ENCODE results near the gene PROCA1.

Gene PROCA1

GRCh38 chr17:28711723-28712031 is at the start of gene PROCA1:
TSS of gene PROCA1 (minus strand) at chr17:28711888. CDS start at chr17:28711660, 228 bp downstream.
- peaks cover 25% of the 10 kb centered on the region for H3K4me1 ChIP-seq
- peak in 1 of 2 experiments; percentile 20 for DNase-seq (ENCODE audit: low spot score in 2 of 2)
- H3K36me3 ChIP-seq (replicated peaks), result no peaks in the 10 kb centered on the region
- no peaks in the 10 kb centered on the region for H3K27me3 ChIP-seq (ENCODE audit: low read depth)
- H3K4me3 ChIP-seq, result peak within 1 kb of the TSS; percentile 63
- no peaks in the 10 kb centered on the region; the same call in 1 of the 2 replicates for H3K9me3 ChIP-seq
- in situ Hi-C loops (cut with MboI; ENCODE audit: low sequenced_read_pairs), result no loop called here

GRCh38 chr17:28760601-28761562 is 49.2 kb upstream of the PROCA1 start:
- DNase-seq (ENCODE audit: low spot score in 2 of 2), result no peak
- in situ Hi-C loops (cut with MboI; ENCODE audit: low sequenced_read_pairs), result no loop called here
- no peak overlapping the region for H3K4me3 ChIP-seq
- H3K4me1 ChIP-seq, result no peaks in the 10 kb centered on the region
- no peaks in the 10 kb centered on the region for H3K27me3 ChIP-seq (ENCODE audit: low read depth)
- H3K9me3 ChIP-seq, result no peaks in the 10 kb centered on the region
- peaks cover 28% of the 10 kb centered on the region for H3K36me3 ChIP-seq (replicated peaks)

GRCh38 chr17:28759256-28759865 is 47.7 kb upstream of the PROCA1 start:
- in situ Hi-C loops (cut with MboI; ENCODE audit: low sequenced_read_pairs), result loop anchor here (10.0 kb wide), 1 partner anchor 125 kb away; no protein-coding TSS in a partner anchor
- no peaks in the 10 kb centered on the region for H3K4me1 ChIP-seq
- DNase-seq (ENCODE audit: low spot score in 2 of 2), result no peak
- H3K27me3 ChIP-seq (ENCODE audit: low read depth), result no peaks in the 10 kb centered on the region
- no peaks in the 10 kb centered on the region for H3K9me3 ChIP-seq
- H3K36me3 ChIP-seq (replicated peaks), result peaks cover 23% of the 10 kb centered on the region
- no peak overlapping the region for H3K4me3 ChIP-seq

- in situ Hi-C loops (cut with MboI; ENCODE audit: low sequenced_read_pairs), result loop anchor here (10.0 kb wide), 1 partner anchor 126 kb away; no protein-coding TSS in a partner anchor
- no peaks in the 10 kb centered on the region for H3K27me3 ChIP-seq (ENCODE audit: low read depth)
- no peaks in the 10 kb centered on the region for H3K4me1 ChIP-seq
- H3K36me3 ChIP-seq (replicated peaks), result peaks cover 23% of the 10 kb centered on the region
- H3K9me3 ChIP-seq, result no peaks in the 10 kb centered on the region
- no peak for DNase-seq (ENCODE audit: low spot score in 2 of 2)
- no peak overlapping the region for H3K4me3 ChIP-seq
These were observed 46.9 kb upstream of the PROCA1 start for GRCh38 chr17:28758411-28759121.

- no peaks in the 10 kb centered on the region for H3K4me1 ChIP-seq
- no peak for DNase-seq (ENCODE audit: low spot score in 2 of 2)
- in situ Hi-C loops (cut with MboI; ENCODE audit: low sequenced_read_pairs), result loop anchor here (10.0 kb wide), 1 partner anchor 129 kb away; no protein-coding TSS in a partner anchor
- no peaks in the 10 kb centered on the region for H3K9me3 ChIP-seq
- peaks cover 29% of the 10 kb centered on the region for H3K36me3 ChIP-seq (replicated peaks)
- H3K4me3 ChIP-seq, result no peak overlapping the region
- H3K27me3 ChIP-seq (ENCODE audit: low read depth), result no peaks in the 10 kb centered on the region
These were observed 44.5 kb upstream of the PROCA1 start for GRCh38 chr17:28756049-28756804.

GRCh38 chr17:28755486-28755885 is 43.8 kb upstream of the PROCA1 start:
- in situ Hi-C loops (cut with MboI; ENCODE audit: low sequenced_read_pairs), result loop anchor here (10.0 kb wide), 1 partner anchor 129 kb away; no protein-coding TSS in a partner anchor
- no peak for DNase-seq (ENCODE audit: low spot score in 2 of 2)
- Histone ChIP-seq H3K4me1 (no peaks in the 10 kb centered on the region), H3K9me3 (no peaks in the 10 kb centered on the region), H3K4me3 (no peak overlapping the region), H3K27me3 (ENCODE audit: low read depth) (no peaks in the 10 kb centered on the region), H3K36me3 (replicated peaks) (peaks cover 37% of the 10 kb centered on the region)

GRCh38 chr17:28751600-28752366 is 40.1 kb upstream of the PROCA1 start:
- peaks cover 54% of the 10 kb centered on the region for H3K36me3 ChIP-seq (replicated peaks)
- H3K4me1 ChIP-seq, result no peaks in the 10 kb centered on the region
- in situ Hi-C loops (cut with MboI; ENCODE audit: low sequenced_read_pairs), result loop anchor here (10.0 kb wide), 1 partner anchor 133 kb away; no protein-coding TSS in a partner anchor
- no peak overlapping the region for H3K4me3 ChIP-seq
- no peaks in the 10 kb centered on the region for H3K9me3 ChIP-seq
- DNase-seq (ENCODE audit: low spot score in 2 of 2), result no peak
- H3K27me3 ChIP-seq (ENCODE audit: low read depth), result no peaks in the 10 kb centered on the region

- Histone ChIP-seq H3K4me1 (peaks cover 7% of the 10 kb centered on the region; the same call in 1 of the 2 replicates), H3K4me3 (no peak overlapping the region), H3K27me3 (ENCODE audit: low read depth) (no peaks in the 10 kb centered on the region), H3K9me3 (no peaks in the 10 kb centered on the region), H3K36me3 (replicated peaks) (peaks cover 65% of the 10 kb centered on the region)
- in situ Hi-C loops (cut with MboI; ENCODE audit: low sequenced_read_pairs), result loop anchor here (10.0 kb wide), 1 partner anchor 134 kb away; no protein-coding TSS in a partner anchor
- peak; percentile 88 to 96 for DNase-seq (ENCODE audit: low spot score in 2 of 2)
These were observed 38.7 kb upstream of the PROCA1 start for GRCh38 chr17:28750178-28751047.

GRCh38 chr17:28749516-28750177 is 38.0 kb upstream of the PROCA1 start:
- in situ Hi-C loops (cut with MboI; ENCODE audit: low sequenced_read_pairs), result loop anchor here (10.0 kb wide), 1 partner anchor 135 kb away; no protein-coding TSS in a partner anchor
- no peaks in the 10 kb centered on the region for H3K27me3 ChIP-seq (ENCODE audit: low read depth)
- DNase-seq (ENCODE audit: low spot score in 2 of 2), result no peak
- H3K9me3 ChIP-seq, result no peaks in the 10 kb centered on the region
- H3K36me3 ChIP-seq (replicated peaks), result peaks cover 70% of the 10 kb centered on the region
- H3K4me1 ChIP-seq, result peaks cover 9% of the 10 kb centered on the region; the same call in 1 of the 2 replicates
- H3K4me3 ChIP-seq, result no peak overlapping the region

- DNase-seq (ENCODE audit: low spot score in 2 of 2), result no peak
- Histone ChIP-seq H3K4me1 (peaks cover 9% of the 10 kb centered on the region; the same call in 1 of the 2 replicates), H3K9me3 (no peaks in the 10 kb centered on the region), H3K4me3 (no peak overlapping the region), H3K27me3 (ENCODE audit: low read depth) (no peaks in the 10 kb centered on the region), H3K36me3 (replicated peaks) (peaks cover 73% of the 10 kb centered on the region)
- in situ Hi-C loops (cut with MboI; ENCODE audit: low sequenced_read_pairs), result no loop called here
These were observed 37.3 kb upstream of the PROCA1 start for GRCh38 chr17:28748852-28749515.
